ENCODE results near the gene PDYN. TPM values are rescaled to one million over a fixed set of nuclear protein-coding genes. Genes with fewer than 3 reads are reported as not detected.

PDYN gene
- total RNA-seq, 1 donor from 2014 or later, result not detected

GRCh38 chr20:1982686-1983085, 11.2 kb downstream of the PDYN start:
- no peaks in the 10 kb centered on the region for H3K4me1 Mint-ChIP-seq (ENCODE audit: low read depth)
- no peak for TF ChIP-seq CTCF (IDR thresholded peaks at IDR 0.05)
- H3K4me3 Mint-ChIP-seq (ENCODE audit: unreplicated experiment), result no peak overlapping the region
- no peak overlapping the region for H3K27ac Mint-ChIP-seq (ENCODE audit: unreplicated experiment)
- H3K27me3 Mint-ChIP-seq (ENCODE audit: low read depth), result peaks cover 35% of the 10 kb centered on the region
- H3K36me3 Mint-ChIP-seq (ENCODE audit: low read depth), result no peaks in the 10 kb centered on the region
- H3K9me3 Mint-ChIP-seq (ENCODE audit: low read depth), result no peaks in the 10 kb centered on the region
- no peak for DNase-seq (ENCODE audit: low spot score)

GRCh38 chr20:1979106-1979778, 14.6 kb downstream of the PDYN start:
- no peaks in the 10 kb centered on the region for H3K36me3 Mint-ChIP-seq (ENCODE audit: low read depth)
- no peak overlapping the region for H3K27ac Mint-ChIP-seq (ENCODE audit: unreplicated experiment)
- H3K27me3 Mint-ChIP-seq (ENCODE audit: low read depth), result peaks cover 45% of the 10 kb centered on the region
- no peak for TF ChIP-seq CTCF (IDR thresholded peaks at IDR 0.05)
- no peaks in the 10 kb centered on the region for H3K9me3 Mint-ChIP-seq (ENCODE audit: low read depth)
- no peak for DNase-seq (ENCODE audit: low spot score)
- H3K4me1 Mint-ChIP-seq (ENCODE audit: low read depth), result no peaks in the 10 kb centered on the region
- no peak overlapping the region for H3K4me3 Mint-ChIP-seq (ENCODE audit: unreplicated experiment)

GRCh38 chr20:1975291-1975690, 18.6 kb downstream of the PDYN start:
- no peak overlapping the region for H3K27ac Mint-ChIP-seq (ENCODE audit: unreplicated experiment)
- no peaks in the 10 kb centered on the region for H3K4me1 Mint-ChIP-seq (ENCODE audit: low read depth)
- no peak for DNase-seq (ENCODE audit: low spot score)
- H3K36me3 Mint-ChIP-seq (ENCODE audit: low read depth), result no peaks in the 10 kb centered on the region
- no peak overlapping the region for H3K4me3 Mint-ChIP-seq (ENCODE audit: unreplicated experiment)
- H3K9me3 Mint-ChIP-seq (ENCODE audit: low read depth), result no peaks in the 10 kb centered on the region
- no peak for TF ChIP-seq CTCF (IDR thresholded peaks at IDR 0.05)
- H3K27me3 Mint-ChIP-seq (ENCODE audit: low read depth), result peaks cover 57% of the 10 kb centered on the region

GRCh38 chr20:1973601-1974440, 20.0 kb downstream of the PDYN start:
- TF ChIP-seq CTCF (IDR thresholded peaks at IDR 0.05), result no peak
- H3K27me3 Mint-ChIP-seq (ENCODE audit: low read depth), result peaks cover 59% of the 10 kb centered on the region
- no peak overlapping the region for H3K27ac Mint-ChIP-seq (ENCODE audit: unreplicated experiment)
- no peaks in the 10 kb centered on the region for H3K4me1 Mint-ChIP-seq (ENCODE audit: low read depth)
- H3K4me3 Mint-ChIP-seq (ENCODE audit: unreplicated experiment), result no peak overlapping the region
- H3K36me3 Mint-ChIP-seq (ENCODE audit: low read depth), result no peaks in the 10 kb centered on the region
- no peak for DNase-seq (ENCODE audit: low spot score)
- H3K9me3 Mint-ChIP-seq (ENCODE audit: low read depth), result no peaks in the 10 kb centered on the region

- Mint-ChIP-seq H3K36me3 (ENCODE audit: low read depth) (peaks cover 1% of the 10 kb centered on the region), H3K27ac (ENCODE audit: unreplicated experiment) (no peak overlapping the region), H3K4me1 (ENCODE audit: low read depth) (no peaks in the 10 kb centered on the region), H3K4me3 (ENCODE audit: unreplicated experiment) (no peak overlapping the region), H3K9me3 (ENCODE audit: low read depth) (peaks cover 2% of the 10 kb centered on the region), H3K27me3 (ENCODE audit: low read depth) (peaks cover 55% of the 10 kb centered on the region)
- no peak for DNase-seq (ENCODE audit: low spot score)
- TF ChIP-seq CTCF (IDR thresholded peaks at IDR 0.05), result no peak
Measured at GRCh38 chr20:1971893-1972586, 21.8 kb downstream of the PDYN start.

All from chondrocyte (in vitro differentiated cells).